Spleen (tissue), 11 donors: Measurements from ENCODE around the gene ZNF512B. TPM values are rescaled to one million over a fixed set of nuclear protein-coding genes. Genes with fewer than 3 reads are reported as not detected.

Source experiments
- DNase-seq: peaks from one replicate; pipeline ENCODE4 v3.0.0-alpha.2; 2020
- H3K27ac ChIP-seq, 8 donors: fragments of 200-600 bp; sonication (generic) in 7 of 8; 1 replicate in 4 of 8; 2 replicates in 4 of 8; pipeline versions ENCODE4 v1.5.0 to v1.8.0; 2016 to 2021; ENCODE audit warnings: inconsistent platforms in 4 of 8, mild to moderate bottlenecking in 4 of 8, moderate library complexity in 1 of 8
- H3K27me3 ChIP-seq, 7 donors: fragments of 200-600 bp; sonication (generic) in 6 of 7; replicated peaks in 1 of 7; 1 replicate in 4 of 7; 2 replicates in 3 of 7; pipeline versions ENCODE4 v1.5.0 to v1.8.0; 2016 to 2021; ENCODE audit warnings: inconsistent platforms in 3 of 7, mild to moderate bottlenecking in 1 of 7
- H3K36me3 ChIP-seq, 6 donors: fragments of 200-600 bp; sonication (generic) in 5 of 6; 1 replicate in 4 of 6; 2 replicates in 2 of 6; pipeline versions ENCODE4 v1.5.0 to v1.8.0; 2016 to 2021; ENCODE audit warnings: inconsistent platforms in 2 of 6
- H3K4me1 ChIP-seq, 6 donors: fragments of 200-600 bp; sonication (generic) in 5 of 6; 1 replicate in 3 of 6; 2 replicates in 3 of 6; pipeline versions ENCODE4 v1.5.0 to v1.8.0; 2016 to 2021; ENCODE audit warnings: inconsistent platforms in 3 of 6
- H3K4me3 ChIP-seq, 8 donors: fragments of 200-600 bp; sonication (generic) in 7 of 8; 1 replicate in 4 of 8; 2 replicates in 4 of 8; pipeline versions ENCODE4 v1.5.0 to v1.8.0; 2016 to 2021; ENCODE audit warnings: inconsistent platforms in 4 of 8, mild to moderate bottlenecking in 4 of 8, moderate library complexity in 2 of 8
- H3K9me3 ChIP-seq, 8 donors: fragments of 200-600 bp; sonication (generic) in 7 of 8; 1 replicate in 4 of 8; 2 replicates in 4 of 8; pipeline versions ENCODE4 v1.5.0 to v1.8.0; 2016 to 2021; ENCODE audit warnings: inconsistent platforms in 4 of 8
- CTCF ChIP-seq, 11 experiments: fragments of 200-600 bp in 7 of 11; fragments of 450-650 bp in 4 of 11; sonication (generic) in 4 of 11; IDR thresholded peaks in 8 of 11; conservative IDR thresholded peaks in 3 of 11; 1 replicate in 7 of 11; 2 replicates in 4 of 11; pipeline versions ENCODE4 v1.4.0 to v1.8.0; 2016 to 2021; ENCODE audit warnings: antibody characterized with exemption in 11 of 11, inconsistent platforms in 4 of 11, mild to moderate bottlenecking in 1 of 11
- POLR2A ChIP-seq, 3 donors: fragments of 450-650 bp; IDR thresholded peaks; one replicate each; pipeline ENCODE4 v1.5.1; 2017; ENCODE audit warnings: antibody characterized with exemption in 3 of 3, mild to moderate bottlenecking in 1 of 3
- POLR2AphosphoS5 ChIP-seq, 3 donors: sonication (generic); formaldehyde crosslinking; IDR thresholded peaks; one replicate each; pipeline ENCODE4 v1.5.1; 2017; ENCODE audit warnings: antibody characterized with exemption in 3 of 3
- WGBS, 5 donors: extraction: QIAGEN DNeasy Blood & Tissue Kit in 3 of 5; methylation state at CpG; one replicate each; pipeline versions ENCODE4 v1.1.5 to v1.1.7; 2013 to 2018; 5-methylcytosine and 5-hydroxymethylcytosine counted together
- intact Hi-C: fragments of 100-400 bp; cut with DNase I; formaldehyde crosslinking; loops from one replicate; pipeline ENCODE4 v1.15.0; 2023; ENCODE audit warnings: low total_unique reads
- polyA plus RNA-seq, 3 donors: library from polyadenylated mRNA; stranded (reverse); fragments of 200-250 nt; gene quantifications; one replicate each; pipeline ENCODE4 v1.2.1, GENCODE V29; 2013
- total RNA-seq, 7 donors: library from RNA; depleted of rRNA in 3 of 7; stranded (reverse); fragments of >200 nt in 3 of 7; fragmentation: NEBNext Ultra II Directional in 4 of 7; extraction: Animal tissue kit (Norgen Biotek cat#: 25700) in 4 of 7; gene quantifications; one replicate each; pipeline versions ENCODE4 v1.1.0 to v1.2.1, GENCODE V29; 2016 to 2021
- donor health status: healthy with polysubstance abuse.
- donor health status: DM: no; HTN: no; CAD: no; lungs with moderate emphysema.
- donor health status: DM: no; HTN: no; CAD: no.
- donor health status: Bipolar disorder and iron deficiency.
- donor health status: healthy.
- donor health status: DM: no; HTN: no; CAD: no.
- donor health status: DM: yes; HTN: yes; CAD: no.

The ZNF512B gene
- total and polyA plus RNA-seq, 10 donors: 3.4 to 21.8 (median 12.4) TPM

- intact Hi-C loops: no loop called here
- Histone ChIP-seq H3K4me1 (peaks cover 67 to 96% (median 91%) of the 10 kb centered on the region in 6 donors), H3K27ac (peak overlapping the region in 3 of 8 donors; percentile 51 to 90 (median 84)), H3K27me3 (no peaks in the 10 kb centered on the region), H3K36me3 (peaks cover 0 to 25% (median 0%) of the 10 kb centered on the region in 6 donors), H3K4me3 (no peak overlapping the region), H3K9me3 (no peaks in the 10 kb centered on the region)
- DNase-seq: no peak
- TF ChIP-seq POLR2AphosphoS5 (IDR thresholded peaks at IDR 0.05): no peak
- WGBS, 5 donors: 79 to 91% (median 89%) methylated on average over 12 to 14 of the region's 14 CpGs
These were observed 17.0 kb downstream of the ZNF512B start for GRCh38 chr20:63952769-63953168.

- 59 to 90% (median 74%) methylated on average over 5 to 15 of the region's 15 CpGs for WGBS, 5 donors
- TF ChIP-seq POLR2A (IDR thresholded peaks at IDR 0.05): no peak
- peak in 2 of 3 donors; percentile 16 to 56 for TF ChIP-seq POLR2AphosphoS5 (IDR thresholded peaks at IDR 0.05)
- H3K27ac ChIP-seq: peak overlapping the region in 5 of 8 donors; percentile 38 to 90 (median 83)
- no peaks in the 10 kb centered on the region for H3K27me3 ChIP-seq
- H3K4me1 ChIP-seq: peaks cover 68 to 96% (median 91%) of the 10 kb centered on the region in 6 donors
- H3K36me3 ChIP-seq: peaks cover 0 to 25% (median 0%) of the 10 kb centered on the region in 6 donors
- DNase-seq: peak; percentile 79
- intact Hi-C loops: no loop called here
- no peaks in the 10 kb centered on the region for H3K9me3 ChIP-seq
- H3K4me3 ChIP-seq: no peak overlapping the region
These were observed 17.6 kb downstream of the ZNF512B start for GRCh38 chr20:63952210-63952535.

GRCh38 chr20:63951398-63952209 is 18.1 kb downstream of the ZNF512B start:
- Histone ChIP-seq H3K27me3 (no peaks in the 10 kb centered on the region), H3K36me3 (peaks cover 0 to 27% (median 0%) of the 10 kb centered on the region in 6 donors), H3K4me1 (peaks cover 65 to 96% (median 91%) of the 10 kb centered on the region in 6 donors), H3K9me3 (no peaks in the 10 kb centered on the region), H3K27ac (peak overlapping the region in 6 of 8 donors; percentile 33 to 90 (median 82)), H3K4me3 (no peak overlapping the region)
- intact Hi-C loops: no loop called here
- 55 to 86% (median 65%) methylated on average over 8 to 17 of the region's 17 CpGs for WGBS, 5 donors
- TF ChIP-seq POLR2AphosphoS5 (IDR thresholded peaks at IDR 0.05): no peak
- TF ChIP-seq POLR2A (IDR thresholded peaks at IDR 0.05): no peak
- TF ChIP-seq CTCF (IDR thresholded peaks at IDR 0.05 in 8 of 11, conservative IDR thresholded peaks at IDR 0.05 in 3 of 11): no peak
- DNase-seq: peak; percentile 76

- H3K4me3 ChIP-seq: no peak overlapping the region
- H3K4me1 ChIP-seq: peaks cover 65 to 100% (median 97%) of the 10 kb centered on the region in 6 donors
- no peaks in the 10 kb centered on the region for H3K27me3 ChIP-seq
- DNase-seq: peak; percentile 75
- peaks cover 0 to 35% (median 6%) of the 10 kb centered on the region in 6 donors for H3K36me3 ChIP-seq
- 67 to 87% (median 79%) methylated on average over 7 to 20 of the region's 20 CpGs for WGBS, 5 donors
- TF ChIP-seq POLR2AphosphoS5 (IDR thresholded peaks at IDR 0.05) (peak in 2 of 3 donors; percentile 44 to 54), CTCF (IDR thresholded peaks at IDR 0.05 in 8 of 11, conservative IDR thresholded peaks at IDR 0.05 in 3 of 11) (no peak)
- H3K27ac ChIP-seq: peak overlapping the region in 5 of 8 donors; percentile 77 to 90 (median 83)
- H3K9me3 ChIP-seq: no peaks in the 10 kb centered on the region
- intact Hi-C loops: no loop called here
These were observed 18.9 kb downstream of the ZNF512B start for GRCh38 chr20:63950701-63951397.
